Epidermal melanocyte (primary cell): Measurements from ENCODE around the gene FGR.
A peak's percentile ranks its signal among the peaks of the same experiment; 100 is the strongest.

Source experiments
- DNase-seq: peaks from one replicate; pipeline ENCODE4 v3.0.0; 2011; ENCODE audit warnings: low spot score; ENCODE audit not compliant: insufficient read length

The FGR gene

GRCh38 chr1:27589441-27589840 is 45.5 kb downstream of the FGR start:
- DNase-seq: no peak

GRCh38 chr1:27588256-27589232 is 46.4 kb downstream of the FGR start:
- DNase-seq: no peak

GRCh38 chr1:27585684-27586083 is 49.3 kb downstream of the FGR start:
- DNase-seq: no peak

GRCh38 chr1:27584453-27584852 is 50.5 kb downstream of the FGR start:
- DNase-seq: no peak

- DNase-seq: no peak
Measured at GRCh38 chr1:27583479-27583878, 51.5 kb downstream of the FGR start.

- no peak for DNase-seq
Measured at GRCh38 chr1:27581823-27582243, 53.2 kb downstream of the FGR start.

- DNase-seq: no peak
Measured at GRCh38 chr1:27577504-27578188, 57.3 kb downstream of the FGR start.

GRCh38 chr1:27576806-27577227 is 58.2 kb downstream of the FGR start:
- no peak for DNase-seq

- DNase-seq: peak; percentile 64
Measured at GRCh38 chr1:27575840-27576331, 59.1 kb downstream of the FGR start.

- peak; percentile 75 for DNase-seq
Measured at GRCh38 chr1:27574871-27575831, 59.8 kb downstream of the FGR start.

- no peak for DNase-seq
Measured at GRCh38 chr1:27574001-27574781, 60.8 kb downstream of the FGR start.

- no peak for DNase-seq
Measured at GRCh38 chr1:27572679-27573426, 62.1 kb downstream of the FGR start.

GRCh38 chr1:27572019-27572678 is 62.8 kb downstream of the FGR start:
- DNase-seq: no peak

- DNase-seq: no peak
Measured at GRCh38 chr1:27571439-27572018, 63.5 kb downstream of the FGR start.

GRCh38 chr1:27570784-27571183 is 64.2 kb downstream of the FGR start:
- DNase-seq: no peak

GRCh38 chr1:27570356-27570755 is 64.6 kb downstream of the FGR start:
- no peak for DNase-seq

- DNase-seq: no peak
Measured at GRCh38 chr1:27569506-27570291, 65.3 kb downstream of the FGR start.

GRCh38 chr1:27569088-27569460 is 65.9 kb downstream of the FGR start:
- no peak for DNase-seq
